WERI-Rb-1 (cell line): ENCODE data around the gene TTC13.

ENCODE experiments used
- DNase-seq: peaks from one replicate; pipeline ENCODE4 v3.0.0-alpha.2; 2020
- H3K27ac ChIP-seq: fragments of 250-450 bp; sonication (Bioruptor Pico); 2 replicates; pipeline ENCODE4 v1.5.1; 2020; ENCODE audit warnings: mild to moderate bottlenecking, moderate library complexity
- H3K27me3 ChIP-seq: fragments of 250-450 bp; sonication (Bioruptor Pico); 2 replicates; pipeline ENCODE4 v1.5.1; 2021; ENCODE audit warnings: mild to moderate bottlenecking, low read depth, moderate library complexity; ENCODE audit not compliant: insufficient read depth, severe bottlenecking
- H3K36me3 ChIP-seq: fragments of 250-450 bp; sonication (Bioruptor Pico); 2 replicates; pipeline ENCODE4 v1.5.1; 2020; ENCODE audit warnings: mild to moderate bottlenecking, moderate library complexity
- H3K4me3 ChIP-seq: 2 replicates; pipeline ENCODE4 v1.5.1; 2011; ENCODE audit warnings: low read depth, mild to moderate bottlenecking, control low read depth, low read length
- H3K9me3 ChIP-seq: fragments of 250-450 bp; sonication (Bioruptor Pico); 2 replicates; pipeline ENCODE4 v1.5.1; 2021; ENCODE audit warnings: mild to moderate bottlenecking, moderate library complexity; ENCODE audit not compliant: severe bottlenecking
- TF ChIP-seq, protein P1 (sequence below): IDR thresholded peaks from 2 replicates; pipeline ENCODE4 v1.5.1; 2011; ENCODE audit warnings: low read depth, mild to moderate bottlenecking, control low read depth, inconsistent platforms, low read length

Gene TTC13

DNA sequence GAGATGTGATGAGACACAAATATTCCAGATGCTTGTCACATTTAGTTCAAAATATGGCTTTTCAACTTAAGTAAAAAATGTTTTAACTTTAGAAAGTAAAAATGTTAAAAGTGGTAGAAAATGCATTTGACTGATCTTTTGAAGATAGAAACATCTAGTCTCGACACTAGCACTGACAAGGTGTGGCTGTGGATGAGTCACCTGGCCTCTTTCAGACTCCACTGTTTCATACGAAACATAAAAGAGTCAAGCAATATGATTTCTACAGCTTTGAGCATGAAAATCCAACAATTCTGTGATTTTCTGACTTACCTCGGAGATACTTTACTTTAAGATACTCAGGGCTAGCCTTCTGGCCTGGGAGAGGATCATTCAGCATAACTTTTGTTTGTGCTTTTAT, 47.7 kb downstream of the TTC13 start:
- H3K27me3 ChIP-seq: no peaks in the 10 kb centered on the region
- H3K27ac ChIP-seq: no peak overlapping the region
- peaks cover 21% of the 10 kb centered on the region for H3K36me3 ChIP-seq
- H3K4me3 ChIP-seq: no peak overlapping the region
- H3K9me3 ChIP-seq: no peaks in the 10 kb centered on the region
- DNase-seq: no peak
- TF ChIP-seq, protein P1, sequence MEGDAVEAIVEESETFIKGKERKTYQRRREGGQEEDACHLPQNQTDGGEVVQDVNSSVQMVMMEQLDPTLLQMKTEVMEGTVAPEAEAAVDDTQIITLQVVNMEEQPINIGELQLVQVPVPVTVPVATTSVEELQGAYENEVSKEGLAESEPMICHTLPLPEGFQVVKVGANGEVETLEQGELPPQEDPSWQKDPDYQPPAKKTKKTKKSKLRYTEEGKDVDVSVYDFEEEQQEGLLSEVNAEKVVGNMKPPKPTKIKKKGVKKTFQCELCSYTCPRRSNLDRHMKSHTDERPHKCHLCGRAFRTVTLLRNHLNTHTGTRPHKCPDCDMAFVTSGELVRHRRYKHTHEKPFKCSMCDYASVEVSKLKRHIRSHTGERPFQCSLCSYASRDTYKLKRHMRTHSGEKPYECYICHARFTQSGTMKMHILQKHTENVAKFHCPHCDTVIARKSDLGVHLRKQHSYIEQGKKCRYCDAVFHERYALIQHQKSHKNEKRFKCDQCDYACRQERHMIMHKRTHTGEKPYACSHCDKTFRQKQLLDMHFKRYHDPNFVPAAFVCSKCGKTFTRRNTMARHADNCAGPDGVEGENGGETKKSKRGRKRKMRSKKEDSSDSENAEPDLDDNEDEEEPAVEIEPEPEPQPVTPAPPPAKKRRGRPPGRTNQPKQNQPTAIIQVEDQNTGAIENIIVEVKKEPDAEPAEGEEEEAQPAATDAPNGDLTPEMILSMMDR: no peak

DNA sequence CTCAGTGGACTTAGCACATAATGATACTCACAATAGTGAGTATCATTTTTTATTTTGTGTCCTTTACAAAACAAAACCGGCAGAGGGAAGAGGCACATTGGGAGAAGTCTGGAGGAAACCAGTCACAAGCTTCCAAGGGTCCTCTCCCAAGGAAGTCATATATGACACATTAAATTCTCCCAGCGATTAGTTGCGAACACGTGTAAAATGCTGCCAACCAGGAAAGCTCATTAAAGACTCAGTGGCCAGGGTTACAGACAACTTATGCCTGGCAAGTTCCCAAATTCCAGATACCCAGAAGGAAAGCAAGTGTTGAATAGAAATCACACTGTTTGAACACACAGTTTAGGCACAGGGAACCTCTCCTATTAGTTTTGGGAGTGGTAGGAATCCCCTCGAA, 52.5 kb downstream of the TTC13 start:
- Histone ChIP-seq H3K4me3 (no peak overlapping the region), H3K27ac (no peak overlapping the region), H3K9me3 (no peaks in the 10 kb centered on the region), H3K27me3 (no peaks in the 10 kb centered on the region), H3K36me3 (peaks cover 42% of the 10 kb centered on the region)
- no peak for DNase-seq
- TF ChIP-seq, protein P1: no peak

DNA sequence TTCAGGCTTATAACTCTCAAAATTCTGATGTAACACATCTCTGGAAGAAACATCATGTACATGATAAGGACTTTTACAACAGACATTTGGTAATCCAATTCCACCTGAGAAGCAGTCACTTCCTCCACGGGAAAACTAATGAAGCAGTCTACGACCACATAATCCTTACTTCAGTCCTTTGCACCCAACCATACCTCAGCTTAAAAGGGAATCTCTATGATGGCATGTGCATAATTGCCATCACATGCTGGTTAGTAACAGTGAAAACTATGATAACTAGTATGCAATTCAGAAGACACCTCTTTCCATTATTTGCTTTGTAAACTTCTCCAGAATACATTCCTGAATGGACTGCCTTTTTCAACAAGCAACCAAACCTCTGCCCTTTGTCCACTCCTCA, 53.1 kb downstream of the TTC13 start:
- TF ChIP-seq, protein P1: no peak
- Histone ChIP-seq H3K4me3 (no peak overlapping the region), H3K9me3 (no peaks in the 10 kb centered on the region), H3K27me3 (no peaks in the 10 kb centered on the region), H3K27ac (no peak overlapping the region), H3K36me3 (peaks cover 42% of the 10 kb centered on the region)
- DNase-seq: no peak

DNA sequence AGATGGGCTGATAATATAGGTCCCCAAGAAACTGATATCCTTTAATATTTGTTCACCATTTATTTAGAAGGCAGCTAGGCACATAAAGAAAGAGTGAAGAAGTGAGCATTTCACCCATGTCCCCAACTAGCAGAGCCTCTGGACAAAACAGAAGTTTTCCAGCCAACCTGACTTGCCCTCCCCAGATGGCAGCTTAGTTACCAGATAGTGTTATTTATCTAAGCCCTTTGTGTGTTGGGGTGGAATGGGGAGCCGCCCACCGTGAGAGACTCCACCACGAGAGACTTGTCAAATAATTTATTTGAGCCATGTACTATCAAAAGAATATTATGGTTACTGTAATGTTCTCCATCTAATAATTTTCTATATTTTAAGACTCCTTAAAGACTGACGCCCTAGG, 55.5 kb downstream of the TTC13 start:
- no peak overlapping the region for H3K27ac ChIP-seq
- H3K9me3 ChIP-seq: no peaks in the 10 kb centered on the region
- no peak for DNase-seq
- TF ChIP-seq, protein P1: no peak
- H3K4me3 ChIP-seq: no peak overlapping the region
- H3K27me3 ChIP-seq: no peaks in the 10 kb centered on the region
- H3K36me3 ChIP-seq: peaks cover 55% of the 10 kb centered on the region

DNA sequence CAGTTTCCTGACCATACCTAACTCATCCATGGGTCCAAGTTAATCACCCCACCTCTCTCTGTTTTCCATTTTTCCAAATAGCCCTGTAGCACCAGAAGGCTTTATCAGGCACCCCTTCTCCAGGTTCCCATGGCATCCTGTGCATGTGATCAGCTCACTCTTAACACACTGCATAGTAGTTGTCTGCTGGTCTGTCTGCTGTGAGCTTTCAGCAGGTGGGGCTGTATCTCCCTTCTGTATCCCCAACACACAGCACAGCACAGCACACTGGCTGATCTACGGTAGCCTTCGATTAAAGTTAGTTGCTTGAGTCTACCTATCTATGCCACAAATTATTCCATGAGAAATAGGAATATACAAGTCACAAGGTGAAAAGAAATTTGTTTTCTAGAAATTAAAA, 56.0 kb downstream of the TTC13 start:
- Histone ChIP-seq H3K27me3 (no peaks in the 10 kb centered on the region), H3K27ac (no peak overlapping the region), H3K9me3 (no peaks in the 10 kb centered on the region), H3K4me3 (no peak overlapping the region), H3K36me3 (peaks cover 51% of the 10 kb centered on the region)
- TF ChIP-seq, protein P1: peak; percentile 46
- peak; percentile 31 for DNase-seq

DNA sequence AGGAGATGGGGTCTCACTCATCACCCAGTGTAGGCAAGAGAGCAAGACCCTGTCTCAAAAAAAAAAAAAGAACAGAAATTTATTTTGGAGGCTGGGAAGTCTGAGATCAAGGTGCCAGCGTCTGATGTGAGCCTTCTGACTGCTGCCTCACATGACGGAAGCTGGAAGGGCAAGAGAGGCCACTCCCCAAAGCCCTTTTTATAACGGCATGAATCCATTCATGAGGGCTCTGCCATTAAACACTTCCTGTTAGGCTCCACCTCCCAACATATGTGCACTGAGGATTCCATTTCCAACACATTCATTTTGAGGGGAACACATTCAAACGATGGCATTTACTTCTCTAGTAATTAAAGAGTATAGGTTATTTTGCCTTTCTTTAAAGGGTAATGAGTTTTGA, 59.5 kb downstream of the TTC13 start:
- peaks cover 43% of the 10 kb centered on the region for H3K36me3 ChIP-seq
- no peaks in the 10 kb centered on the region for H3K27me3 ChIP-seq
- H3K27ac ChIP-seq: no peak overlapping the region
- DNase-seq: no peak
- H3K9me3 ChIP-seq: no peaks in the 10 kb centered on the region
- no peak overlapping the region for H3K4me3 ChIP-seq
- TF ChIP-seq, protein P1: no peak
